GM12872 (cell line): ENCODE measurements around the gene GFY.

Experiments used
- CTCF ChIP-seq: IDR thresholded peaks from 3 replicates; pipeline ENCODE4 v1.5.1; 2011; ENCODE audit warnings: low read depth, mild to moderate bottlenecking, low read length, moderate library complexity; ENCODE audit not compliant: insufficient read depth

Gene GFY

DNA sequence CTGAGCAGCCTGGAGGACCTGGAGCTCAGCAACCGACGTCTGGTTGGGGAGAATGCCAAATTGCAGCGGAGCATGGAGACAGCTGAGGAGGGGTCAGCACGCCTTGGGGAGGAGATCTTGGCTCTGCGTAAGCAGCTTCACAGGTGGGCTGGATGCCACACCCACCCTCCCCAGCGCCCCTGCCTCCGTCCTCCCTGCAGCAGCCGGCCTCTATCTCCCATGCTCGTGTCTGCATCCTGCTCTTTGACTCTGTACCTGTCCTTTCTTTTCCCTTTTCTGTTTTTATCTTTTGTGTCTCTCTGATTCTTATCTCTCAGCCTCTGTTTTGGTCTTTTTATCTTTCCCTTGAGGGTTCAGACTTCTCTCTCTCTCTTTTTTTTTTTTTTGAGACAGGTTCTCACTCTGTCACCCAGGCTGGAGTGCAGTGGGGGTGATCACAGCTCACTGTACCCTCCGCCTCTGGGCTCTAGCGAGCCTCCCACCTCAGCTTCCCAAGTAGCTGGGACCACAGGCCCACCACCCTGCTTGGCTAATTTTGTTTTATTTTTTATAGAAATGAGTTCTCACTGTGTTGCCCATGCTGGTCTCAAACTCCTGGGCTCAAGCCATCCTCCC lies 27.1 kb upstream of the GFY start:
- TF ChIP-seq CTCF: no peak

- no peak for TF ChIP-seq CTCF
Measured at GRCh38 chr19:49398931-49399330, 26.3 kb upstream of the GFY start.

GRCh38 chr19:49400029-49400428 lies 25.2 kb upstream of the GFY start:
- TF ChIP-seq CTCF: no peak

- no peak for TF ChIP-seq CTCF
Measured at GRCh38 chr19:49403404-49404187, 21.6 kb upstream of the GFY start.

DNA sequence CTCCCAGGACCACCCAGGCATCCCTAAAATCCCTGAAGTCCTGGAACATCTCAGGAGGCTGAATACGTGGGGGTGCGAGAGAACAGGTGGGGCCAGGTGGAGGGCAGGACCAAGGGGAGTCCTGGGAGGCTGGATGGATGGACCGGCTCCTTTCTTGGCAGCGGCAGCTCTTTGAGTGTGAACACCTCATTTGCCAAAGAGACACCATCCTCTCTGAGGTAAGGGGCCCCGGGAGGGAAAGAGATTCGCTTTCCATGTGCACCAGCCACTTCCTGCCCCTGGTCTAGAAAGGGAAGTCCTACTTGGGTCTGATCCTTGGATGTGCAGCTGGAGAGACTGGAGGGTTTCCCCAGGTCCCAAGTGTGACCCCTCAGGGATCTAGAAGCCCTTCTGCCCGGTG lies 18.1 kb upstream of the GFY start:
- TF ChIP-seq CTCF: no peak

GRCh38 chr19:49407482-49408015 lies 17.6 kb upstream of the GFY start:
- TF ChIP-seq CTCF: no peak

DNA sequence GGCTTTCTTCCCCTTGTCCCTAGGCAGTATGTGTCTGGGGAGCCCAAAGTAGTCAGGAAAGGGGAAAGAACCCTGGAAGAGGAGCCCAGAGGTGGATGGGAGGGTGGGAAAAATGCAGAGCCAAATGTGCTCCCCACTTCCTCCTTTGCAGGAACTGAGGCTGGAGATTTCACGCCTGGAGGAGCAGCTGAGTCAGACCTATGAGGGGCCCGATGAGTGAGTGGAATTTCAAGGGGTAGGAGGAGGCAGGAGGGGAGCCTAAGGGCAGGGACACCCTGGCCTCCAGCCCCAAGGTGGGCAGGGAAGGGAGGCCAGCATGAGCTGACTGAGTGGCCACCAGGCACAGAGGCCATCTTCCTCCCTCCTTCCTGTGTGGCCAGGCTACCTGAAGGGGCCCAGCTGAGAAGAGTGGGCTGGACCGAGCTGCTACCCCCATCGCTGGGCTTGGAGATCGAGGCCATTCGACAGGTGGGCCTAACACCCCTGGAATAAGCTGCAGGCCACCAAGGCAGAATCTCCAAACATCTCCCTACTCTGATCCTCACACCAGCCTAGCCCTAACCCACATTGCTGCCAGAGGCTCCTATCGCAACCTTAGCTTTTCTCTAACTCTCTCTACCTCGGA lies 16.3 kb upstream of the GFY start:
- no peak for TF ChIP-seq CTCF
